ENCODE measurements around the gene MTHFS.

Gene MTHFS

DNA sequence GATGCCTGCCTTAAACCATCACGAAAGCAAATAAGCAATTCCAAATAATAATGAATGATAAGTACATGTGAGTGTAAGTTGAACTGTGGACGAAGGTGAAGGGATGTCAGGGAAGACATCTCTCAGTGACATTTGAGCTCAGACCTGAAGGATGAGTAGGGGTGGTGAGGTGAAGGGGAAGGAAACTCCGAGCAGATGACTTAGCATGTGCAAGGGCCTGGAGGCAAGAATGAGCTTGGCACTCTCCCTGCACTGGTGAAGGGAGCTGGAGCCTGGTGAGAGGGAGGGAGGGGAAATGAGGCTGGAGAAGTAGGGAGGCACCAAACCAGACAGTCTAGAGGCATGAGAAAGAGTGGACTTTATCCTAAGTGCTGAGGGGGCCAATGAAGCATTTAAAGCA, 84.3 kb downstream of the MTHFS start:
- no peak for DNase-seq (ENCODE audit: low read depth)

DNA sequence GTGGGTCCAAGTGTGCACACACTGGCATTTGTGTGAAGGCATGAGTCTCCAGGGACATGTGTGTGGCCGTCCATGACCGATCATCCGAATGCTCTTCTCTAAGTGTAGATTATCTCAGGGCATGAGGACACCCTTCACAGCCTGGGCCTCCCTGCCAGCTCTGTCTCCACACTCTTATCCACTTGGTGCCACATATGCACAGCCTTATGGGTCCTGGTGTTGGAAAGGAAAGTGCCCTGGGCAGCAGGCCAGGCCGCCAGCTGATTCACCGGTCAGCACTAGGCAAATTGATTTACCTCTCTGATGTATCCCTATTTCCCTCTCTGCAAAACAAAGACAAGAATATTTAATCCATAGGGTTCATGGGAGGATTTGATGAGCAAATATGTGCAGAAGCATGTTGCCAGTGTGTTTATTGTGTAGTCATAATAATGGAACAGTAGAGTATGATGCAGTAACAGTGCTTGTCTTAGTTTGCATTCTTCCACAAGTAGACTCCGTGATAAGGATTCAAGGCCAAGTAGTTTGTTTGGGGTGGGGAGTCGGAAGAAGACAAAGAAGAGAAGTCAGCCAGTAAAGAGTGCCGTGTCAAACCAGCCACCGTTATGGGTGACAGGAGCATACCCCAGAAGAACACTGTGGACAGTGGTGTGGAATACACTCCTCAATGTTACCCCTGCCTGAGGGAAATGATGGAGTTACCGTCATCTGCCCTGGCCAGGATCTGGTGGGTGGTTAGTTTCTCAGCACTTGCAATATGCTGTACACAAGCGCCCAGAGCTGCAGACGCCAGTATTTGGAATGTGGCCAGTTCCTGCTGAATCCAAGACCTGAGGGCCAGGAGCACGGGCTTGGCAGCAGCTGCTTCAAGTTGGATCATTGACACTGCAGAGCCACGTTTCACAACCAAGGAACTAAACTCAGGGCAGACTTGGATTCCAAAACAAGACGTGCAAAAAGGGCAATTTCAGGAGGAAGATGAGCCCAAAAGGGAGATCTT, 85.1 kb downstream of the MTHFS start:
- DNase-seq (ENCODE audit: low read depth), result peak; percentile 34

DNA sequence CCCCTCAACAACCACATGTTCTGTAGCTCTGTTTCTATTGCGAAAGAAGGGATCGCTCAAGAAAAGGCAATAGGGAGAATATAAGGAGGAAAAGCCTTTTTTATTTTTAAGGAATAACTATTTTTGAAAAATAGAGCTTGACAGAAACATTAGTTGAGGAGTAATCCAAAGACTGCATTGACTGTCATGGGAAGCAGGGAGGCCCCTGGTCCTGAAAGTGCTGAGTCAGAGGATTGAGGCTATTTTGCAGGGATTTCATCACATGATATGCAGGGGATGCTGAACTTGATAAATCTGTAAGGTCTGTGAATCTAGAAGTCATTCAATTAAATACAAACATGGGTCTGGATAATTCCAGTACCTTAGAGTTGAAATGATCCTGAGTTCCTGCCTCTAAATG, 92.0 kb downstream of the MTHFS start:
- no peak for DNase-seq (ENCODE audit: low read depth)

DNA sequence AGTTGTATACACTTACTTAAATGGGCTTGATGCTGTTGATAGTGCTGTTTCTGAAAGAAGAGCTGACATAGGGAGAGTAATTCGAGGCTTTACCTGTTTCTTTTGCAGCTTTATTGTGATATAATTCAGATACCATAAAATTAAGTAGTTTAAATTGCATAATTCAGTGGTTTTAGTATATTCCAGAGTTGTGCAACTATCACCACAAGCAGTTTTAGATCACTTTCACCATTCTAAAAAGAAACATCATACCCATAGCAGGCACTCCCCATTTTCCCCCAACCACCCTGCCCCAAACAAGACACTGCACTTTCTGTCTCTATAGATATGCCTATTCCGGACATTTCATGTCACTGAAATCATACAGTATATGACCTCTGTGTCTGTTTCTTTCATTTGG, 98.5 kb downstream of the MTHFS start:
- no peak for DNase-seq (ENCODE audit: low read depth)

All from GM04504 (cell line).